ENCODE measurements around the gene TENT5C.
"Not testable (repeated sequence)": the region's sequence is repeated elsewhere in the genome, so short reads cannot be mapped to it uniquely, and the experiment has no call there.

TENT5C gene

DNA sequence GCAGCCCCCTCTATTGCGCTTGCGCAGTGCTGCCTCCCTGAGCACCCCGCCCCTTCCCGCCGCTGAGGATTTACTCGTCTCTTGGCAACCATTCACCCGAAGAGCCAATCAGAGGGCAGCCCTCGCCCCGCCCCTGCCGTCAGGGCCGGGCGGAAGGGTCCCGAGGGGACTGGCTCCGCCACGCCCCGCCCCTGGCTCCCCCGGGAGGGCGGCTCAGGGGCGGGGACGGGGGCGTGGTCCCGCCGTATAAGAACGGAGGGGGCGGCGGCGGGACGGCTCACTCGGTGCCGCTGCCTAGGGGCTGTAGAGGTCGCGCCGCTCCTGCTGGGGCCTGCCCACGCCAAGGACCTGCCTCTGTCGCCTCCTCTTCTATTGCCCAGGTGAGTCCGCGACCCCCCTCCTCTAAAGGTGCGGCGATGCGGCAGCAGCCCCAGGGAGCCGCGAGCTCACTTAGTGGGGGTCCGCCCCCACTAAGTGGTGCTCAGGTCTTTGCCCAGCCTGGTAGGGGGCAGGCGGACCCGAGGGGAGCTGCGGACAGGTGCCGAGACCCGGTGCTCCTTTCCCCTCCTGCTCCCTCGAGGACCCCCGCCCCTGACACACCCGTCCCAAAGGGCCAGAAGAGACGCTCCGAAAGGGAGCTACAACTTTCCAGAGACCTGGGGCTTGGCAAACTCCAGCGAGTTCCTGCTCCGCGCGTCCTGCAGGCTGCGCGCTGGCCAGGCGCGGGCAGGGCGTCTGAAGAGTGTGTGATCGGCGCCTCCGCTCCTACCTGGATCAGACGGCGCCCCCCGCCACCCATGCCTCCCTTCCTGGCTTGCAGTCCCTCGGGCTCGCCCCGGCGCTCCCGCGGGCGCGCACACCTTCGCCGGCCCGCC lies at the start of gene TENT5C:
Gene TENT5C, plus strand, starts transcription at position 275 of the 875 bp plus-strand sequence. CDS start 16,821 bp downstream, outside the sequence.
- in situ Hi-C loops (cut with HindIII; ENCODE audit: low sequenced_read_pairs) = no loop called here

DNA sequence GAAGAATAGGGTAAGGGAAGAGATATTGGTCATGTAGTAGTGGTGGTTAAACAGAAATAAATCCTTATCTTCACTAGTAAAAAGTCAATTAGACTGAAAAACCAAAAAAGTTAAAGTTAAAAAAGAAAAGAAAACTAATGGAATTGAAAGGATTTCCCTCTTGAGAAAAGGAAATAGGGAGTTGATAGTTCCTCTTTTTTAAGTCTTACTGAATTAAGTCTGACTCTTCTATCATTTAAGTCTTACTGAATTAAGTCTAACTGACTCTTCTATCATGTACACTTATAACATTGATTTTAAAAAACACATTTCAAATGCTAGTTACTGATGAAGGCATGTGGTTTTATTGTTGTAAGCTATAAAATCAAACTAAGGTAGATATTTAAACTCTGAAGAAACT lies 49.5 kb upstream of the TENT5C start:
- in situ Hi-C loops (cut with HindIII; ENCODE audit: low sequenced_read_pairs) = no loop called here

DNA sequence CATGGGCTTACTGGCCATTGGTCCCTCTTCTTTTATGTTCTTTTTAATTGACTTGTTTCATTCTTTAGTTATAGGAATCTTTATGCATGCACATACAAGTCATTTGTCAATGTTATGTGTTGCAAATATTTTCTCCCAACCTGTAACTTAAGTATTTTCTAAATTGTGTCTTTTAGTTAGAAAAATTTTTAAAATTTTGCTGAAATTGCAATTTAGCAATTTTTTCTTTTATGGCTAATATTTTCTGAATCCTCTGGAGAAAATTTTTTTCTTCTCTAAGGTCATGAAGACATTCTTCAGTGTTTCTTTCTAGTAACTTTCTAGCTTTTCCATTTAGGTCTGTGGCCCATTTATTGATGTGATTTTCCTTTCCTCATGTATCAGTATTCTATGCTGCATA lies 48.9 kb upstream of the TENT5C start:
- in situ Hi-C loops (cut with HindIII; ENCODE audit: low sequenced_read_pairs) = no loop called here

DNA sequence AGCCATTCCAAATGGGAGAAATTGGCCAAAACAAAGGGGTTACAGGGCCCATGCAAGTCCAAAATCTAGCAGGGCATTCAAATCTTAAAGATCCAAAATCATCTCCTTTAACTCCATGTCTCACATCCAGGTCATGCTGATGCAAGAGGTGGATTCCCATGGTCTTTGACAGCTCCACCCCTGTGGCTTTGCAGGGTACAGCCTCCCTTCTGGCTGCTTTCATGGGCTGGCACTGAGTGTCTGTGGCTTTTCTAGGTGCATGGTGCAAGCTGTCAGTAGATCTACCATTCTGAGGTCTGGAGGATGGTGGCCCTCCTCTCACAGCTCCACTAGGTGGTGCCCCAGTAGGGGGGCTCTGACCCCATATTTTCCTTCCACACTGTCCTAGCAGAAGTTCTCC lies 47.4 kb upstream of the TENT5C start:
- in situ Hi-C loops (cut with HindIII; ENCODE audit: low sequenced_read_pairs) = not testable (repeated sequence)

DNA sequence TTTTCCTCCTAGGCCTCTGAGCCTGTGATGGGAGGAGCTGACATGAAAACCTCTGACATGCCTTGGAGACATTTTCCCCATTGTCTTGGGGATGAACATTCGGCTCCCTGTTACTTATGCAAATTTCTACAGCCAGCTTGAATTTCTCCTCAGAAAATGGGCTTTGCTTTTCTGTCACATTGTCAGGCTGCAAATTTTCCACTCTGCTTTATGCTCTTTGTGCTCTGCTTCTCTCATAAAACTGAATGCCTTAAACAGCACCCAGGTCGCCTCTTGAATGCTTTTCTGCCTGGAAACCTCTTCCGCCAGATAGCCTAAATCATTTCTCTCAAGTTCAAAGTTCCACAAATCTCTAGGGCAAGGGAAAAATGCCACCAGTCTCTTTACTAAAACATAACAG lies 46.7 kb upstream of the TENT5C start:
- in situ Hi-C loops (cut with HindIII; ENCODE audit: low sequenced_read_pairs) = no loop called here

DNA sequence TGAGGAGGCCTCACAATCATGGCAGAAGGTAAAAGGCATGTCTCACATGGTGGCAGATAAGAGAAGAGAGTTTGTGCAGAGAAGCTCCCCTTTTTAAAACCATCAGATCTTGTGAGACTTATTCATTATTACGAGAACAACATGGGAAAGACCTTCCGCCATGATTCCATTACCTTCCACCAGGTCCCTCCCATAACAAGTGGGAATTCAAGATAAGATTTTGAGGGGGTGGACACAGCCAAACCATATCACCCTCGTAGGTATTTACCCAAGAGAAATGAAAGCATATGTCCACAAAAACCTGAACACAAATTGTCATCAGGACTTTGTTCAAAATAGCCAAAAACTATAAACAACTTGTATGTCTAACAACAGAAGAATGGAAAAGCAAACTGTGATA lies 45.9 kb upstream of the TENT5C start:
- in situ Hi-C loops (cut with HindIII; ENCODE audit: low sequenced_read_pairs) = no loop called here

DNA sequence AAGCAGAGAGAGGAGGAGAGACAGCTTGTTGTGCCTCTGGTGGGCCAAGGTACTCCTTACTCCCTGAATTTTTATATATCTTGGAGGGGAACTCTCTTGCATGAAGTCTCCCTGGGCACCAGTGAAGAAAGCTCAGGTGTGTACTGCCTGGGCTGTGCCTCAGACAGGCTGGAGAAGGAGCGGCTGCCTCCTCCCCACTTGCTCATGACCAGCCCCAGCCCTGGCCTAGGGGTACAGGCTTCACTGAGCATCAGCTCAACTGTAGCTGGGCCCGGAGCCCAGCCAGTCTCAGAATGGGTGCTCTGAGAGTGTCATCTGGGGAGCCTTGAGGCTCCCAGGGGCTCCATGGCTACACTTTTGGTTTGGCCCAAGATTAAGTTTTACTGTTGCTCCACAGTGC lies 44.8 kb upstream of the TENT5C start:
- in situ Hi-C loops (cut with HindIII; ENCODE audit: low sequenced_read_pairs) = no loop called here

DNA sequence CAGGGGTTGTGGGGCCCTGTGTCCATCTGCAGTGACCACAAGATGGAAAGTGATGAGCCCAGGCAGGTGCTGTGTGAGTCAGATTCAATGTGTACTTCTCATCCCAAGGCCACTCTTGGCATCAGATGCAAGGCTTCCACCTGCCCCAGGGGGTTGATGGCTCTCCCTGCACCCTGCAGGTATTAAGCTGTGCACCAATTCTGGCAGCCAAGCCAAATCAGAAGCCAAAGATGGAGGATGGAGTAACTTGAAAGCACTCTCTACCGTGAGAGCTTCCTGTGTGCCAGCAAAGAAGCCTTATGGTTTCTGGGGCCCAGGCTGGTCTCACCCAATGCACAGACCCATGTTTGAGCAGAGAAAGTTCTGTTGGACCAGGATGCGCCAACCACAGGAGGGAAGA lies 44.3 kb upstream of the TENT5C start:
- in situ Hi-C loops (cut with HindIII; ENCODE audit: low sequenced_read_pairs) = no loop called here

DNA sequence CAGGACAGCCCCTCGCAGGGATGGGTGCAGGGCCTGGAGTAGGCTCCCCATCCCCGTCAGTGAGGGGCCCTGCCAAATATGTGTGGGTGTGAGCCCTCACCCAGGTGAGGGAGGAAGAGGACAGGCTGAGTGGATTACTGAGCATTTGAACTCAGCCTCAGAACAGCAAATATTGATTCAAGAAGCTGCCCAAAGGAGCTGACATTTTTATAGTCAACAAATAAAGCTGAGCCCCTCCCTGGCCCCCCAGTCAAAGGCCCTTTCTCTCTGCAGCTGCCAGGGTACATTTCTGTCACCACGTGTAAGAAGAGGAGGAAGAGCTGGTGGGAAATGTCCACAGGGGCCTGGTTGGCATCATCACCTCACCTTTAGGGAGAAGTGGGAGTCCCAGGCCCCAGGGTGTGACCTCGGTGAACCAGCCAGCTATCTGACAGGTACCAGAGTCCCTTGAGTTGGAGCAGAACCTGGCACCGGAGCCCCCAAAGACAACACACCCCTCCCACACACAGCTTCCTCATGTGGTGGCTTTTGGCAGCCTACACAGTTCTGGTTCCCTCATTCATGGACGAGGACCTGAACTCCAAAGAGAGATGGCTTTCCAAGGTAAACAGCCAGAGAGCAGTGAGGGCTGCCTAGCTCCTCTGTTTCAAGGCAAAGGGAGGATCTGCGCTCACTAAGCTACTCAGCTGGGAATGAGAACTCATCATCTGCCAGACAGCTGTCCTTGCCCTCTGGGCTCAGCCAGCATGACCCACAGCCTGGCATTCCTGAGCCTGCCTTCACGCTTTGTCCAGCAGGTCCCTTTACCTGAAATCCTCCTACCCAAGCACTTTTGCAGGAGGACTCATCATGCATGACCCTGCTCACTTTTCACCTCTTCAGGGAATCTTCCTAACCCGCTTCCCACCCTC lies 43.0 kb upstream of the TENT5C start:
- in situ Hi-C loops (cut with HindIII; ENCODE audit: low sequenced_read_pairs) = no loop called here

DNA sequence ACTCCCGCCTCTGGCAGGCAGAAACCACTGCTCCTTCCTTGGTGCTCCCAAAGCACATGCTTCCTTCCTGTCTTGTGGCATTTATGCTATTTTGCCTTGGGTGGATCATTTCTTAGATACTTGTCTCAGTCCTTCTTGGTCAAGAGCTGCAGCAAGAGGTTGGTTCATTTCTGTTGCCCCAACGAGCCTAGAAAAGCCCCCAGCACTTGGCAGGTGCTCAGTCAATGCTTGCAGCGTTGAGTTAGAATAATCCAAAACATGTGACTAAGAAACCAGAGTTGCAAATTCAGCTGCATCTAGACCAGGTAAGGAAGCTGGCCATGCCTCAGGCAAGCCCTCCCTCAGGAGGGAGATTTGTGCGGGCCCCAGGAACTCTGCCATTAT lies 42.4 kb upstream of the TENT5C start:
- in situ Hi-C loops (cut with HindIII; ENCODE audit: low sequenced_read_pairs) = no loop called here

DNA sequence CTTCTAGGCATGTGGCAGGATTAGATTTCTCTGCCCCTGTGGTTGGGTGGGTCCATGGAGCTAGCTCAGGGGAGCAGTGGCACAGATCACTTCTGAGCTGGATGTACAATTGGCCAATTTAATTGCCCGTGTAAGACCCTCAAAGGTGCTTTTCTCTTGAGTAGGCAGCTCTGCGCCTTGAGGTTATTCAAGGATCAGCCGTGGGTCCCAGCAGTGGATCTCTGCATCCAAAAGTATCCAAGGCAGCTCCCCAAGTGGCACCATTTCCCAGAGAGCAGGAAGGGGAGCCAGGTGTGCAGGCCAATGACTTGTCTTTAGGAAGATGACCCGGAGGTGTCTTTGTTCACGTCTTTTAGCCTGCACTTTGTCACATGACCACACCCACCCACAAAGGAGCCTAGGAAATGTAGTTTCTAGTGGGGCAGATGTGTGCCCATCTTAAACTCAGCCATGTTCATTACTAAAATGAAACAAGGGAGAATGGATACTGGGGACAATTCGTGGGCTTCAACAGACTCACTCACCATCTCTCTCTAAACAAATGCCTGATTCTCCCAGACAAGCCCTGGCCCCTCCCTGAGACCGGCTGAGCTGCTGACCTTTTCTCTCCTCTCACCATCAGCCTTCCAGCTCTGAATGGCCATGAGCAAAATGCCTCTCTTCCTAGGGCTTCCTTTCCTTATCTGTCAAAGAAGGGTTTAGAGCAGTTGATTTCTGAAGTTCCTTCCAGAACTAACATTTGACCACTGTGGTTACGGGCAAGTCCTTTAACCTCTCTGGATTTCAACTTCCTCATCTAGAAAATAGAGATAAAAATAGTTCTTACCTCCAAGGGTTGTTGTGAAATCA lies 41.4 kb upstream of the TENT5C start:
- in situ Hi-C loops (cut with HindIII; ENCODE audit: low sequenced_read_pairs) = no loop called here

DNA sequence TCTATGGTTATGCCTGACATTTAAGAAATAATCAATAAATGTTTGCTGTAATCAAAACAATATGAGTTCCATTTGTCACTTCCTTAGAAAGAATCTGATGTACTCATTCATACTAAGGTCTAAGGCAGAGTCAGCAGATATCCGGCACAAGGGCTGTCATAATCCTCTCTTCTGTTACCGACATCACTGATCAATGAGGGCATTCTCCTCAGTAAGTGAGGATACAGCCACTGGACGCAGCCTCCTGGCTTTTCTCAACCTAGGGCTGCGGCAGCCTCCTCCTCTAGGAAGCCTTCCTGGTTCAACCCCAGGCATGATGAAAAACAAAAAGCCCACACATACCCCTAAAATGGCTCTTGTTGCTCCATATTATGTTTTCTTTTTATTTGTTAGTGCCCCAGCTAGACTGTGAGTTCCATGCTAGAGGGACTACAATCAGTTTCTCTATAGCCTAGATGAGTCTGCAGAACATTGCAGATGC lies 40.7 kb upstream of the TENT5C start:
- in situ Hi-C loops (cut with HindIII; ENCODE audit: low sequenced_read_pairs) = no loop called here

DNA sequence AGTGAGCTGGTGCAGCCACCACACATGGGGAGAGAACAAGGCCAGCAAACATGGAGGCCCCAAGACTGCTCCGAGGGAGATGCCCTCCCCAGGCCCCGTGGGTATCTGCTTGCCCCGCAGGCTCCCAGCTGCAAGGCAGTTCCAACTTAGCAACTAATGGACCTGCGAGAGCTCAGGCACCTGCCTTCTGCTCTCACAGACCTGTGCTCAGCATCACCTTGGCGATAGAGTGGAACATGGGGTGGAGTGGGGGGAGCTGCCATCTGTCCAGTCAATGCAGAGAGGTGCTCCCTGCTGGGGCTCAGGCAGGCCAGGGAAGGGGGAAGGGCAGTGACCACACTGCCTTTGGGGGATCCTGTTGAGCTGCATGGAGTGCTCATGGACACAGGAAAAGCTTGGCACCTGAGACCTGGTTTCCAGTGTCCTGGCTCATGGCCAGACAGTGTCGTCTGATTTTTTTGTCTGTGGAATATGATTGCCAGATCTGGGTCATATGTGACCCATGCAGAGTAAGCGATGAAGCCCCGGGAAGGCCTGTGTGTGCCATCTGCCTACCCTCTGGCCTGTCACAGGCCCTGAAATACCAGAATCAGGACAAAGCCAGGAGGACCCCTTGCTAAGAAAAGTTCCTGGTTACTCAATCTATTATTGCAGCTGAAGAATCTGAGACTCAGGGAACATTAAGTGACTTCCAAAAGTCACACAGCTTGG lies 39.9 kb upstream of the TENT5C start:
- in situ Hi-C loops (cut with HindIII; ENCODE audit: low sequenced_read_pairs) = no loop called here

DNA sequence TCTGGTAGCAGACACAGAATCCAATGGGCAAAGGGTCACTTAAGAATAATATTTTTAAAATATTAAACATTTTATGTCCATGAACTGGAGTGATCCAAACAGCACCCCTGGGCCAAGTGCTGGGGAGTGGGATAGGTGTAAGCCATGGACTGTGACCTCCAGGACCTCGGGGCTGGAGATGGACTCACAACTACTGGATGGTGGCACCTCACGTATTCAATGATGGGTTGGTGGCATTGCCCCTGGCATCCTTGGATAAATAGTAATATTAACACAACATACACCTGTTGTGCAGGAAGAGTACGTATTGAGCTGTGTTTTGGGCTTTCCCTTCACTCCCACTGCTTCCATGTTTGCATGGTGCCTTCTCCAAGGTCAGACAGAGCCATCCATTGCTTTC lies 39.3 kb upstream of the TENT5C start:
- in situ Hi-C loops (cut with HindIII; ENCODE audit: low sequenced_read_pairs) = no loop called here

DNA sequence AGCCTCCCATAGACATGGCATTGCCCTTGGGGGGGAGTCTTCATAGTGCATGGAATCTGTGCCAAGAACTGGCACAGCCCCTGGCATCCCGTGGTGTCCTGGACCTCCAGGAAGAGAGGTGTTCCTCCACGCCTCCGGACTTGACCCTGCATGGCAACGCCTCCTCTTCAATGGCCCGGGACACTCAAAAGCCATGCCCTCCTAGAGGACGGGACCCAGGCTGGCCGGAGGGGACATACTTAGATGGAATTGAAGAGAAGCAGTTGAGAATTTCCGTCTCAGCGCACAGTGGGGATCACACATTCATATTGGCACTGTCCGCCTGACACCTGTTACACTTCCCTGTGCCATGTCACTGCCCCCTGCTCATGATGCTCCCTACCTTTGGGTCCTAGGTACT lies 38.4 kb upstream of the TENT5C start:
- in situ Hi-C loops (cut with HindIII; ENCODE audit: low sequenced_read_pairs) = no loop called here

DNA sequence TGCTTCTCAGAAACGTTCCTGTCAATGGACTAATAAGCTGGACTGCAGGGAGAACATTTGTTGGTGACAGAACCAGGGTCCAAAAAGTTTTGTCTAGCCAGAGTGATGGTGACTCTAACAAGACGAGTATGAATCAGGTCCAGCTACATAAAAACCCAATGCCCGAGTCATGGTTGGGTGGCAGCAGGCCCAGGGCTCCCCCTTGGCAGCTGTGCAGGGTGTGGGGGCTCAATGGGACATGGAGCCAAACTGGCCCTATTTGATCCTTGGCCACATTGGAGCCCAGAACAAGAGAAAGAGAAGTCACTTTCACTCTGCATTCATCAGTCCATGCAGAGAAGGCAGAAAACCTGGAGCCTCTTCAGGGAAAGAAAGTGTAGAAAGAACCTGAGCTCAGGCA lies 37.9 kb upstream of the TENT5C start:
- in situ Hi-C loops (cut with HindIII; ENCODE audit: low sequenced_read_pairs) = no loop called here

DNA sequence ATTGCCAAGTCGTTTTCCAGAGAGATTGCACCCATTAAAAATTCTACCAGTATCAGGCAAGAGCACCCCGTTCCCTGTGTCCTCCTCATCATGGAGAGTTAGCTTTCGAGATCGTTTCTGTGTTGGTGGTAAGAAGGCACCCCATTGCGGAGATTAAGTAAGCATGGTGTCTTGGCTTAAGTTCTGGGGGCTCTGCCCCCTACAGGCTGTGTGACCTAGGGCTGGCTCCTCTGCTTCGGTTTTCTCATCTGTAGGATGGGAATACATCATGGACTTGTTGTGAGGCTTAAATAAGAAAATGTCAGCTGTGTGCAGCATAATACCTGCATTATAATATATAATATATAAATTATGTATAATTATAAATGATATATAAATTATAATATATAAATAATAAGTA lies 36.8 kb upstream of the TENT5C start:
- in situ Hi-C loops (cut with HindIII; ENCODE audit: low sequenced_read_pairs) = no loop called here

DNA sequence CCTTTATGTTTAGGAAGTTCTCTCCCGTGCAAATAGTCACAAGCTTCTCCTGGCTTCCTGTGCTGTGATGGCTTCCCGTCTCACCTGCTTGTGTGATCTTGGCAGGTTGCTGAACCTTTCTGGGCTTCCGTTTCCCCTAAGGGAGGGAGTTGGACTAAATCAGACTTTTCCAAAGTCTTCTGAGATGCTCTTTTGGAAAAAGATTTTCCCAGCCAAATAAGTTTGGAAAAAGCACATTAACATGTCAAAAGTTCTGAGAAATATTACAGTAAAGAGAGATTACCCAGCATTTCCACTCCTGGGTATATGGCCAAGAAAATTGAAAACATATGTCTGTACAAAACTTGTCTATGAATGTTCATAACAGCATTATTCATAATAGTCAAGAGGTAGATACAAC lies 36.0 kb upstream of the TENT5C start:
- in situ Hi-C loops (cut with HindIII; ENCODE audit: low sequenced_read_pairs) = loop anchor here (5.0 kb wide), 1 partner anchor 38 kb away; no protein-coding TSS in a partner anchor

DNA sequence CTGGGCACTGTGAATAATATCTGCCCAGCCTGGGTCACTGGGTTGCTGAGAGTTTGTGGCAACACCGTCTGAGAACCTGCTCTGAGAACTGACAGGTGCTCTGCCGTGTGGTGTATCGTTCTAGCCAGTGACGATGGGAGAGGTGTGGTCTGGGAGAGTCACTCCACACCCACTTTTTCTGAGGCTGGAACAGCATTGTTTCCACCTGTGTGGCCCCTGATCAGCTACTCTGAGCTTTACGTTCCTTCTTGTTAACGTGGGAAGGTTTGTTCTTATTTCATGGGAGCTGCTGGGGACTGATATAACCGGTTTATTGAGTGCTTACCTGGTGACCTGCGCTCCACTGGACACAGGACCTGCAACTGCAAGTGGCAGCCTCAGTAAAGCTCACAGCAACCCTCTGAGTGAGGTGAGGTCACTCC lies 34.8 kb upstream of the TENT5C start:
- in situ Hi-C loops (cut with HindIII; ENCODE audit: low sequenced_read_pairs) = loop anchor here (5.0 kb wide), 1 partner anchor 39 kb away; no protein-coding TSS in a partner anchor

DNA sequence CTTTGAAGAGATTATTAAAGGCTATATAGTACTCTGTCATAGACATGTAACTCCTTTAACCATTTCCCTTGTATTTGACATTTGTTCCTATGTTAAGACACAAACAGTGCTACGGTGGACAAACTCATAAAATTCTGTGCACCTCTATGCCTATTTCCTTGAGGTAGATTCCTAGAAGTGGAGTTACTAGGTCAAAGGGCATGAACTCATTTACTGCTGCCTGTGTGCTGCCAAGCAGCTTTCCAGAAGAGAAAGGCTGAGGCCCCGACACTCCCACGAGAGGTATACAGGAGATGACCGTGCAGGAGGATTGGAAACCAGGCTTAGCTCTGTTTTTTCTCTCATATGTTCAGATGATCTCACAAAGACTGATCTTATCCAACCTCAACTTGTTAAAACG lies 34.4 kb upstream of the TENT5C start:
- in situ Hi-C loops (cut with HindIII; ENCODE audit: low sequenced_read_pairs) = loop anchor here (5.0 kb wide), 1 partner anchor 39 kb away; no protein-coding TSS in a partner anchor

Measured in endothelial cell of hepatic sinusoid (primary cell).